ENCODE measurements around the gene TAF3.

TAF3 gene

DNA sequence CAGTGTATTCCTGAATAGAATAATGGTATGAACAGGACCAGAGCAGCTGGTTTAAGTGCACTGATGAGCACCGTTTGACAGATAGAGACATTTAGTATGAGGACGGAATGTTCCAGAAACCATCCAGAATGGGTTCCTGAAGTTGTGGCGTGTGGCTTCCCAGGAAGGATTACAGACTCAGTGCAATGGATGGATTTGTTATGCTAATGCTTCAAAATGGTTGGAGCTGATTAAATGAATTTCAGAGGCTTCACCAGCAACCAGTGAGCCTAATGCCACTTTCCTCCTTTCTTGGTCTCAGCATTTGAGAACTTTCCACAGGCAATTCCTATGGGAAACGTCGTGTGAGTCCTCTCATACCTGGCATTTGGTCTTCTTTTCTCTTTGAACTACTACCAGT lies 246.1 kb downstream of the TAF3 start:
- Histone ChIP-seq H3K27ac (ENCODE audit: low read length) (no peak overlapping the region), H3K4me1 (ENCODE audit: low read length) (no peaks in the 10 kb centered on the region)

DNA sequence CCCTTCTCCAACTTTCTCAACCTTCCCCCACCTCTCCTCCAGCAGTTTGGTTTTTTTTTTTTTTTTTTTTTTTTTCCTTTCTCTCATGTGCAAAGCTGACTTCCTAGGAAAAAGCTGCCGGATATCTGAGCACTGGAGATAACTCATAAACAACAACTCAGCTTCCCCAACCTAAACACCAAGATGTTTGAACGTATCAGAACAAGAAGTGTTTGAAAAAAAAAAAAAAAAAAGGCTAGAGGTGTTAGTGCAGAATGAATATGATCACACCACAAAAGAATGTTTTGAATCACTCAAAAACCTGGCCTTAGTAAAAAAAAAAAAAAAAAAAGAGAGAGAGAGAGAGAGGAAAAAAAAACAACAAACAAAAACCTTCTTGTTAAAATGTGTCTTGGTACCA lies 247.3 kb downstream of the TAF3 start:
- Histone ChIP-seq H3K9me2 (replicated peaks; ENCODE audit: insufficient read depth, low read length) (no peaks in the 10 kb centered on the region), H3F3A (ENCODE audit: insufficient read depth, low read length) (no peaks in the 10 kb centered on the region), H3K4me2 (ENCODE audit: low read depth, low read length) (no peak overlapping the region), H4K20me1 (ENCODE audit: insufficient read depth, low read length) (no peaks in the 10 kb centered on the region), H3K4me3 (ENCODE audit: low read length) (no peak overlapping the region), H3K27ac (ENCODE audit: low read length) (no peak overlapping the region), H3K79me2 (ENCODE audit: low read length) (no peaks in the 10 kb centered on the region), H2AFZ (ENCODE audit: low read length) (no peak overlapping the region), H3K27me3 (replicated peaks; ENCODE audit: insufficient read depth, low read length) (no peaks in the 10 kb centered on the region), H3K9me3 (replicated peaks; ENCODE audit: insufficient read depth, low read length) (no peaks in the 10 kb centered on the region), H3K4me1 (ENCODE audit: low read length) (no peaks in the 10 kb centered on the region), H3K9ac (ENCODE audit: low read length) (no peak overlapping the region), H3K36me3 (replicated peaks; ENCODE audit: insufficient read depth, low read length) (no peaks in the 10 kb centered on the region)
- DNase-seq, result no peak
- TF ChIP-seq EZH2phosphoT487 (IDR thresholded peaks at IDR 0.05; ENCODE audit: low read length), result no peak
- TF ChIP-seq EZH2 (optimal IDR thresholded peaks at IDR 0.05; ENCODE audit: low read depth, low read length), result no peak

More for the DNA sequence above, 246.1 kb downstream of the TAF3 start:
- H3K9me3 ChIP-seq (replicated peaks; ENCODE audit: insufficient read depth, low read length), result no peaks in the 10 kb centered on the region
- DNase-seq, result no peak
- TF ChIP-seq EZH2phosphoT487 (IDR thresholded peaks at IDR 0.05; ENCODE audit: low read length) (no peak), EZH2 (optimal IDR thresholded peaks at IDR 0.05; ENCODE audit: low read depth, low read length) (no peak)
- TF ChIP-seq, protein P1, sequence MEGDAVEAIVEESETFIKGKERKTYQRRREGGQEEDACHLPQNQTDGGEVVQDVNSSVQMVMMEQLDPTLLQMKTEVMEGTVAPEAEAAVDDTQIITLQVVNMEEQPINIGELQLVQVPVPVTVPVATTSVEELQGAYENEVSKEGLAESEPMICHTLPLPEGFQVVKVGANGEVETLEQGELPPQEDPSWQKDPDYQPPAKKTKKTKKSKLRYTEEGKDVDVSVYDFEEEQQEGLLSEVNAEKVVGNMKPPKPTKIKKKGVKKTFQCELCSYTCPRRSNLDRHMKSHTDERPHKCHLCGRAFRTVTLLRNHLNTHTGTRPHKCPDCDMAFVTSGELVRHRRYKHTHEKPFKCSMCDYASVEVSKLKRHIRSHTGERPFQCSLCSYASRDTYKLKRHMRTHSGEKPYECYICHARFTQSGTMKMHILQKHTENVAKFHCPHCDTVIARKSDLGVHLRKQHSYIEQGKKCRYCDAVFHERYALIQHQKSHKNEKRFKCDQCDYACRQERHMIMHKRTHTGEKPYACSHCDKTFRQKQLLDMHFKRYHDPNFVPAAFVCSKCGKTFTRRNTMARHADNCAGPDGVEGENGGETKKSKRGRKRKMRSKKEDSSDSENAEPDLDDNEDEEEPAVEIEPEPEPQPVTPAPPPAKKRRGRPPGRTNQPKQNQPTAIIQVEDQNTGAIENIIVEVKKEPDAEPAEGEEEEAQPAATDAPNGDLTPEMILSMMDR (IDR thresholded peaks at IDR 0.05; ENCODE audit: low read length), result no peak
- H3K9me2 ChIP-seq (replicated peaks; ENCODE audit: insufficient read depth, low read length), result no peaks in the 10 kb centered on the region
- no peak overlapping the region for H2AFZ ChIP-seq (ENCODE audit: low read length)
- H3K4me2 ChIP-seq (ENCODE audit: low read depth, low read length), result no peak overlapping the region
- H3K36me3 ChIP-seq (replicated peaks; ENCODE audit: insufficient read depth, low read length), result no peaks in the 10 kb centered on the region
- no peaks in the 10 kb centered on the region for H3K79me2 ChIP-seq (ENCODE audit: low read length)
- H3F3A ChIP-seq (ENCODE audit: insufficient read depth, low read length), result no peaks in the 10 kb centered on the region
- H3K4me3 ChIP-seq (ENCODE audit: low read length), result no peak overlapping the region
- no peaks in the 10 kb centered on the region for H4K20me1 ChIP-seq (ENCODE audit: insufficient read depth, low read length)
- no peaks in the 10 kb centered on the region for H3K27me3 ChIP-seq (replicated peaks; ENCODE audit: insufficient read depth, low read length)
- H3K9ac ChIP-seq (ENCODE audit: low read length), result no peak overlapping the region

DNA sequence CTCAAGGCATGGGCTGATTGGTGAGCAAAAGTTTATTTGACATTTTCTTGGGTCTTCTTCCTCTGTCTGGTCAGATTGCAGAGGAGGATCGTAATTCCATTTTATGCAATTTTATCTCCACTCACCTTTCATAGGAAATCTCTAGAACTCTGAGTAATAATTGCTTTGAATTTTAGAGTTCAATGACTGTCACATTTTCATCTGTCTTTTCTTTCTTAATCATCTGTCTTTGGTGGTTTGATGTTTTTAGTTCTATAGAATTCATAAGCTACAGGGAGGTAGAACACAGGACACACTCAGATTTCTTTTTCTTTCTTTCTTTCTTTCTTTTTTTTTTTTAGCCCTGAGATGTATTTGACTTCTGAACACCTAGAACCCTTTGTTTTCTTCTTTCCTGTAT lies 247.8 kb downstream of the TAF3 start:
- H3K9me2 ChIP-seq (replicated peaks; ENCODE audit: insufficient read depth, low read length), result no peaks in the 10 kb centered on the region
- H3K4me3 ChIP-seq (ENCODE audit: low read length), result no peak overlapping the region
- H3F3A ChIP-seq (ENCODE audit: insufficient read depth, low read length), result no peaks in the 10 kb centered on the region
- no peak overlapping the region for H3K27ac ChIP-seq (ENCODE audit: low read length)
- no peaks in the 10 kb centered on the region for H3K27me3 ChIP-seq (replicated peaks; ENCODE audit: insufficient read depth, low read length)
- H3K36me3 ChIP-seq (replicated peaks; ENCODE audit: insufficient read depth, low read length), result no peaks in the 10 kb centered on the region
- no peaks in the 10 kb centered on the region for H4K20me1 ChIP-seq (ENCODE audit: insufficient read depth, low read length)
- no peak for DNase-seq
- no peak overlapping the region for H3K9ac ChIP-seq (ENCODE audit: low read length)
- H3K4me2 ChIP-seq (ENCODE audit: low read depth, low read length), result no peak overlapping the region
- TF ChIP-seq, protein P1 (IDR thresholded peaks at IDR 0.05; ENCODE audit: low read length), result no peak
- TF ChIP-seq EZH2phosphoT487 (IDR thresholded peaks at IDR 0.05; ENCODE audit: low read length), result no peak
- TF ChIP-seq EZH2 (optimal IDR thresholded peaks at IDR 0.05; ENCODE audit: low read depth, low read length), result no peak
- H3K9me3 ChIP-seq (replicated peaks; ENCODE audit: insufficient read depth, low read length), result no peaks in the 10 kb centered on the region
- no peaks in the 10 kb centered on the region for H3K79me2 ChIP-seq (ENCODE audit: low read length)
- no peak overlapping the region for H2AFZ ChIP-seq (ENCODE audit: low read length)
- H3K4me1 ChIP-seq (ENCODE audit: low read length), result no peaks in the 10 kb centered on the region
